SK-N-SH (cell line): ENCODE data around the gene DMBT1.

Experiments
- EZH2phosphoT487 ChIP-seq: fragments of 200-600 bp; sonication (generic); IDR thresholded peaks from 2 replicates; pipeline ENCODE4 v1.6.1; 2017; ENCODE audit warnings: low read depth, mixed run types, mild to moderate bottlenecking, antibody characterized with exemption, moderate library complexity, borderline replicate concordance
- NFIC ChIP-seq: IDR thresholded peaks from 2 replicates; pipeline ENCODE4 v1.4.0; 2012; ENCODE audit warnings: borderline replicate concordance
- SMC3 ChIP-seq: IDR thresholded peaks from 2 replicates; pipeline ENCODE4 v1.6.1; 2012; ENCODE audit warnings: low read depth, low read length, improper control_type of control experiment
- YY1 ChIP-seq: IDR thresholded peaks from 2 replicates; pipeline ENCODE4 v1.4.0; 2012; ENCODE audit warnings: low read depth, mild to moderate bottlenecking
- TF ChIP-seq, protein P1 (sequence below): fragments of 150-350 bp; IDR thresholded peaks from 2 replicates; pipeline ENCODE4 v1.6.1; 2017; ENCODE audit warnings: antibody characterized with exemption, low read length, low read depth, borderline replicate concordance
- TF ChIP-seq, protein P2 (sequence below): fragments of 200-600 bp; sonication (generic); IDR thresholded peaks from 2 replicates; pipeline ENCODE4 v1.6.1; 2017; ENCODE audit warnings: antibody characterized with exemption, mild to moderate bottlenecking, moderate library complexity

DNA sequence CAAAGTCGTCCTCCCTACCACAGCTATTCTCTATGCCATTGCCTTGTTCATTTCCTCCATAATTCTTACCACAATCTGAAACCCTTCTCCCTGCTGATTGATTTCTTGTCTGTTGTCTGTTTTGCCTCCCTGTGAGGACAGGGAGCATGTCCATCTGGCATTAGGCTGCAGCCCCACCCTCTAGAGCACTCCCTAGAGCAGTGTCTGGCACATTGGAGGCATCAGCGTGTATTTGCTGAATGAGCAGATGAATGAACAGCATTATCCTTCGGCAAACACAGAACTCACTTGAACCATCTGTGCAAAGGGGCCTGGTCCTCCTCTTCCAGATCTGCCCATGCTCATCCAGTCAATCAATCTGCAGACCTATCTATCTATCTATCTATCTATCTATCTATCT is 5.1 kb upstream of the DMBT1 start:
- TF ChIP-seq, protein P1, sequence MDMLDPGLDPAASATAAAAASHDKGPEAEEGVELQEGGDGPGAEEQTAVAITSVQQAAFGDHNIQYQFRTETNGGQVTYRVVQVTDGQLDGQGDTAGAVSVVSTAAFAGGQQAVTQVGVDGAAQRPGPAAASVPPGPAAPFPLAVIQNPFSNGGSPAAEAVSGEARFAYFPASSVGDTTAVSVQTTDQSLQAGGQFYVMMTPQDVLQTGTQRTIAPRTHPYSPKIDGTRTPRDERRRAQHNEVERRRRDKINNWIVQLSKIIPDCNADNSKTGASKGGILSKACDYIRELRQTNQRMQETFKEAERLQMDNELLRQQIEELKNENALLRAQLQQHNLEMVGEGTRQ = no peak
- TF ChIP-seq, protein P2, sequence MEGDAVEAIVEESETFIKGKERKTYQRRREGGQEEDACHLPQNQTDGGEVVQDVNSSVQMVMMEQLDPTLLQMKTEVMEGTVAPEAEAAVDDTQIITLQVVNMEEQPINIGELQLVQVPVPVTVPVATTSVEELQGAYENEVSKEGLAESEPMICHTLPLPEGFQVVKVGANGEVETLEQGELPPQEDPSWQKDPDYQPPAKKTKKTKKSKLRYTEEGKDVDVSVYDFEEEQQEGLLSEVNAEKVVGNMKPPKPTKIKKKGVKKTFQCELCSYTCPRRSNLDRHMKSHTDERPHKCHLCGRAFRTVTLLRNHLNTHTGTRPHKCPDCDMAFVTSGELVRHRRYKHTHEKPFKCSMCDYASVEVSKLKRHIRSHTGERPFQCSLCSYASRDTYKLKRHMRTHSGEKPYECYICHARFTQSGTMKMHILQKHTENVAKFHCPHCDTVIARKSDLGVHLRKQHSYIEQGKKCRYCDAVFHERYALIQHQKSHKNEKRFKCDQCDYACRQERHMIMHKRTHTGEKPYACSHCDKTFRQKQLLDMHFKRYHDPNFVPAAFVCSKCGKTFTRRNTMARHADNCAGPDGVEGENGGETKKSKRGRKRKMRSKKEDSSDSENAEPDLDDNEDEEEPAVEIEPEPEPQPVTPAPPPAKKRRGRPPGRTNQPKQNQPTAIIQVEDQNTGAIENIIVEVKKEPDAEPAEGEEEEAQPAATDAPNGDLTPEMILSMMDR = no peak
- TF ChIP-seq NFIC (no peak), EZH2phosphoT487 (no peak), YY1 (no peak), SMC3 (no peak)
